Astrocyte of the cerebellum (primary cell): ENCODE results near the gene MED13L.

Experiments
- DNase-seq: peaks from one replicate; pipeline ENCODE4 v3.0.0-alpha.2; 2011; ENCODE audit warnings: low read depth
- H3K4me3 ChIP-seq: 2 replicates; pipeline ENCODE4 v1.5.1; 2011; ENCODE audit warnings: mild to moderate bottlenecking, low read depth, low read length, moderate library complexity
- in situ Hi-C: cut with HindIII; loops from 2 replicates; pipeline ENCODE4 v1.10.0; 2017; ENCODE audit warnings: low sequenced_read_pairs
- TF ChIP-seq, protein P1 (sequence below): IDR thresholded peaks from 2 replicates; pipeline ENCODE4 v1.5.1; 2012; ENCODE audit warnings: low read length, low read depth, moderate library complexity, mild to moderate bottlenecking; ENCODE audit errors: missing control alignments

The MED13L gene

DNA sequence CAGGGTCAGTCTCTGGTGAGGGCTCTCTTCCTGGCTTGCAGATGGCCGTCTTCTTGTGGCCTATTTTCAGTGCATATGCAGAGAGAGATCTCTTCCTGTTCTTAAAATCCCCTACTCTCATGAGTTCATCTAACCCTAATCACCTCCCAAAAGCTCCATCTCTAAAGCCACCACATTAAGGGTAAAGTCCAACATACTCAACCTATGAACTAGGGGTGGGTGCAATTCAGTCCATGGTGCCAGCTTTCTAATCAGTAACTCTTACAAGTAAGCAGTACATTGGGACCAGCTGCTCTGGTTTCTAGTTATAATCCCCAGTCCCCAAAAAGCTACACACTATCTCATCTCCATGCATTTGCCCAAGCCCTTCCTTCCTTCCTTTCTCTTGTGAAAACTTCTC, 365.1 kb downstream of the MED13L start:
- no peak for DNase-seq
- in situ Hi-C loops, result no loop called here
- no peak overlapping the region for H3K4me3 ChIP-seq
- TF ChIP-seq, protein P1, sequence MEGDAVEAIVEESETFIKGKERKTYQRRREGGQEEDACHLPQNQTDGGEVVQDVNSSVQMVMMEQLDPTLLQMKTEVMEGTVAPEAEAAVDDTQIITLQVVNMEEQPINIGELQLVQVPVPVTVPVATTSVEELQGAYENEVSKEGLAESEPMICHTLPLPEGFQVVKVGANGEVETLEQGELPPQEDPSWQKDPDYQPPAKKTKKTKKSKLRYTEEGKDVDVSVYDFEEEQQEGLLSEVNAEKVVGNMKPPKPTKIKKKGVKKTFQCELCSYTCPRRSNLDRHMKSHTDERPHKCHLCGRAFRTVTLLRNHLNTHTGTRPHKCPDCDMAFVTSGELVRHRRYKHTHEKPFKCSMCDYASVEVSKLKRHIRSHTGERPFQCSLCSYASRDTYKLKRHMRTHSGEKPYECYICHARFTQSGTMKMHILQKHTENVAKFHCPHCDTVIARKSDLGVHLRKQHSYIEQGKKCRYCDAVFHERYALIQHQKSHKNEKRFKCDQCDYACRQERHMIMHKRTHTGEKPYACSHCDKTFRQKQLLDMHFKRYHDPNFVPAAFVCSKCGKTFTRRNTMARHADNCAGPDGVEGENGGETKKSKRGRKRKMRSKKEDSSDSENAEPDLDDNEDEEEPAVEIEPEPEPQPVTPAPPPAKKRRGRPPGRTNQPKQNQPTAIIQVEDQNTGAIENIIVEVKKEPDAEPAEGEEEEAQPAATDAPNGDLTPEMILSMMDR, result no peak

DNA sequence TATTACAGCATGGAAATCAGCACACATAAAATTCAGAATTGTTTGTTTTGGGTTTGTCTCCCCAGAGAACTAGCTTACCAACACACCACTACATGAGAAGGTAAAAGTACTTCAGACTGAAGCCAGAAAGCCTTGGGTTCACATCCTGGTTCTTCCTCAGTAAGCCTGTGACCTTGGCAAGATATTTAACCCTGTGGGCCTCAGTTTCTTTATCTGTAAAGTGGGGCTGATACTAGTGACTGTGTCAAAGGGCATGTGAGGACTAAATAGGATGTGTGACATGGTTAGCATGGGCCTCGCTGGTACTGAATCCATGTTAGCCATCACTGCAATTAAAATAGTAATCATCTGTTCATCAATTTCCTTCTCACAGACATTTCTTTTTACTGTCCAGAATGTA, 366.1 kb downstream of the MED13L start:
- no peak for DNase-seq
- TF ChIP-seq, protein P1, result no peak
- no peak overlapping the region for H3K4me3 ChIP-seq
- in situ Hi-C loops, result no loop called here

- no peak overlapping the region for H3K4me3 ChIP-seq
- TF ChIP-seq, protein P1, result no peak
- DNase-seq, result no peak
- in situ Hi-C loops, result no loop called here
Observed at GRCh38 chr12:115910057-115910456, 367.4 kb downstream of the MED13L start.
